ENCODE results near the gene HTR4.

DNA sequence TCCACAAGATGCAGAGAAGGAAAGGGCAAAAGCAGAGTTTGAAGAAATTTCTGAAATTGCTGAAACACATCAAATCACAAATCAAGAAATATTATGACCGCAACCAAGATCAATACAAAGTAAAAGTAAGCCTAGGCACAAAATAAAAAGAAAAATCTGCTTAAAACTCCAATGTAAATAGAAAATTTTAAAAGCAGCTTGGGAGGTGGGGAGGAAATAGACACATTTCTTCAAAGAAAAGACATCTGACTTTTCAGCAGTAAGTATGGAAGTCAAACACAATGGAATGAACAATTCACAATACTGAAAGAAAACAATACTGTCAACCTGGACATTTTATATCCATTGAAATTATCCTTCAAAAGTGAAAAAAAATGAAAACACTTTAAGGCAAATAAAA is 55.1 kb downstream of the HTR4 start:
- TF ChIP-seq, protein P1, sequence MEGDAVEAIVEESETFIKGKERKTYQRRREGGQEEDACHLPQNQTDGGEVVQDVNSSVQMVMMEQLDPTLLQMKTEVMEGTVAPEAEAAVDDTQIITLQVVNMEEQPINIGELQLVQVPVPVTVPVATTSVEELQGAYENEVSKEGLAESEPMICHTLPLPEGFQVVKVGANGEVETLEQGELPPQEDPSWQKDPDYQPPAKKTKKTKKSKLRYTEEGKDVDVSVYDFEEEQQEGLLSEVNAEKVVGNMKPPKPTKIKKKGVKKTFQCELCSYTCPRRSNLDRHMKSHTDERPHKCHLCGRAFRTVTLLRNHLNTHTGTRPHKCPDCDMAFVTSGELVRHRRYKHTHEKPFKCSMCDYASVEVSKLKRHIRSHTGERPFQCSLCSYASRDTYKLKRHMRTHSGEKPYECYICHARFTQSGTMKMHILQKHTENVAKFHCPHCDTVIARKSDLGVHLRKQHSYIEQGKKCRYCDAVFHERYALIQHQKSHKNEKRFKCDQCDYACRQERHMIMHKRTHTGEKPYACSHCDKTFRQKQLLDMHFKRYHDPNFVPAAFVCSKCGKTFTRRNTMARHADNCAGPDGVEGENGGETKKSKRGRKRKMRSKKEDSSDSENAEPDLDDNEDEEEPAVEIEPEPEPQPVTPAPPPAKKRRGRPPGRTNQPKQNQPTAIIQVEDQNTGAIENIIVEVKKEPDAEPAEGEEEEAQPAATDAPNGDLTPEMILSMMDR (IDR thresholded peaks at IDR 0.05): no peak
- TF ChIP-seq POLR2A (IDR thresholded peaks at IDR 0.05) (no peak), EP300 (IDR thresholded peaks at IDR 0.05) (no peak)
